ENCODE data around the gene STX7. TPM values are rescaled to one million over a fixed set of nuclear protein-coding genes. Genes with fewer than 3 reads are reported as not detected.

STX7 gene
- total RNA-seq, 1 experiment from 2014 or later = 27.8 TPM

DNA sequence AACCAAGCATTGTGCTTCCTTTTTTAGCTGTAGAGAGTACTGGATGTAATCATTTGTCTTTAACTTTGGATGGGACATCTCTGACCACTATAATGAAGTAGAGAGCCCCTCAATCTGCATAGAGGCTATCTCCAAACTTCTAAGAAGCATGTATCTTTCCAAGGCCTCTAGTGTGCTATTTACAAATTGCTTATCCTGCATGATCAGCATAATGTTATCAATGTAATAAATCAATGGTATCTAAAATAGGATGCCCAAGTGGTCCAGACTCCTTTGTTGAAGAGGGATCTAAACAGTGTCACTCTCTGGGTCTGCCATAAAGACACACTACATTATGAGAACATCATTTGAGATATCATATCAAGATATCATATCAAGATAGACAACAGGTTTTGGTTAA is 31.9 kb upstream of the STX7 start:
- CTCF ChIA-PET = no interaction called here
- Histone ChIP-seq H3K4me1 (ENCODE audit: control insufficient read depth in 1 of 2, insufficient read depth in 2 of 2, low read length in 2 of 2) (no peaks in the 10 kb centered on the region), H3K9me2 (ENCODE audit: insufficient read depth) (no peaks in the 10 kb centered on the region), H3K4me2 (ENCODE audit: low read length) (no peak overlapping the region), H4K20me1 (ENCODE audit: insufficient read depth) (no peaks in the 10 kb centered on the region), H3K27me3 (ENCODE audit: insufficient read depth, low read length) (no peaks in the 10 kb centered on the region), H2AFZ (ENCODE audit: low read depth, low read length, poor library complexity, severe bottlenecking) (no peak overlapping the region), H3K9me3 (ENCODE audit: control insufficient read depth in 1 of 2, insufficient read depth in 1 of 2, low read depth in 1 of 2, low read length in 2 of 2) (no peaks in the 10 kb centered on the region), H3K36me3 (ENCODE audit: control insufficient read depth in 1 of 2, insufficient read depth in 2 of 2, low read length in 2 of 2) (no peaks in the 10 kb centered on the region), H3K79me2 (ENCODE audit: insufficient read depth, low read length) (no peaks in the 10 kb centered on the region), H3K27ac (ENCODE audit: low read depth, low read length) (no peak overlapping the region), H3K4me3 (replicated peaks in 1 of 2; ENCODE audit: low read depth in 1 of 2, low read length in 2 of 2) (no peak overlapping the region), H3K9ac (ENCODE audit: low read length) (no peak overlapping the region)
- intact Hi-C loops (cut with micrococcal nuclease) = no loop called here
- POLR2A ChIA-PET = no interaction called here
- DNase-seq (ENCODE audit: low read depth, low spot score) (no peak), ATAC-seq (no peak)
- no TSS peak for BruUV-seq (replicated peaks)
- TF ChIP-seq, protein P1, sequence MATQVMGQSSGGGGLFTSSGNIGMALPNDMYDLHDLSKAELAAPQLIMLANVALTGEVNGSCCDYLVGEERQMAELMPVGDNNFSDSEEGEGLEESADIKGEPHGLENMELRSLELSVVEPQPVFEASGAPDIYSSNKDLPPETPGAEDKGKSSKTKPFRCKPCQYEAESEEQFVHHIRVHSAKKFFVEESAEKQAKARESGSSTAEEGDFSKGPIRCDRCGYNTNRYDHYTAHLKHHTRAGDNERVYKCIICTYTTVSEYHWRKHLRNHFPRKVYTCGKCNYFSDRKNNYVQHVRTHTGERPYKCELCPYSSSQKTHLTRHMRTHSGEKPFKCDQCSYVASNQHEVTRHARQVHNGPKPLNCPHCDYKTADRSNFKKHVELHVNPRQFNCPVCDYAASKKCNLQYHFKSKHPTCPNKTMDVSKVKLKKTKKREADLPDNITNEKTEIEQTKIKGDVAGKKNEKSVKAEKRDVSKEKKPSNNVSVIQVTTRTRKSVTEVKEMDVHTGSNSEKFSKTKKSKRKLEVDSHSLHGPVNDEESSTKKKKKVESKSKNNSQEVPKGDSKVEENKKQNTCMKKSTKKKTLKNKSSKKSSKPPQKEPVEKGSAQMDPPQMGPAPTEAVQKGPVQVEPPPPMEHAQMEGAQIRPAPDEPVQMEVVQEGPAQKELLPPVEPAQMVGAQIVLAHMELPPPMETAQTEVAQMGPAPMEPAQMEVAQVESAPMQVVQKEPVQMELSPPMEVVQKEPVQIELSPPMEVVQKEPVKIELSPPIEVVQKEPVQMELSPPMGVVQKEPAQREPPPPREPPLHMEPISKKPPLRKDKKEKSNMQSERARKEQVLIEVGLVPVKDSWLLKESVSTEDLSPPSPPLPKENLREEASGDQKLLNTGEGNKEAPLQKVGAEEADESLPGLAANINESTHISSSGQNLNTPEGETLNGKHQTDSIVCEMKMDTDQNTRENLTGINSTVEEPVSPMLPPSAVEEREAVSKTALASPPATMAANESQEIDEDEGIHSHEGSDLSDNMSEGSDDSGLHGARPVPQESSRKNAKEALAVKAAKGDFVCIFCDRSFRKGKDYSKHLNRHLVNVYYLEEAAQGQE (IDR thresholded peaks at IDR 0.05; ENCODE audit: low read depth) = no peak
- TF ChIP-seq CEBPB (IDR thresholded peaks at IDR 0.05; ENCODE audit: low read depth) (no peak), SIN3A (IDR thresholded peaks at IDR 0.05; ENCODE audit: low read depth) (no peak), SRF (IDR thresholded peaks at IDR 0.05; ENCODE audit: low read depth) (no peak), ZFX (IDR thresholded peaks at IDR 0.05) (no peak), EGR1 (IDR thresholded peaks at IDR 0.05; ENCODE audit: low read depth) (no peak), POLR2AphosphoS5 (IDR thresholded peaks at IDR 0.05; ENCODE audit: low read depth, low read length) (no peak), ELF1 (IDR thresholded peaks at IDR 0.05; ENCODE audit: borderline replicate concordance, low read depth) (no peak), TCF7L2 (IDR thresholded peaks at IDR 0.05; ENCODE audit: borderline replicate concordance, extremely low read depth, insufficient read depth, insufficient read length) (no peak)
- TF ChIP-seq, protein P2, sequence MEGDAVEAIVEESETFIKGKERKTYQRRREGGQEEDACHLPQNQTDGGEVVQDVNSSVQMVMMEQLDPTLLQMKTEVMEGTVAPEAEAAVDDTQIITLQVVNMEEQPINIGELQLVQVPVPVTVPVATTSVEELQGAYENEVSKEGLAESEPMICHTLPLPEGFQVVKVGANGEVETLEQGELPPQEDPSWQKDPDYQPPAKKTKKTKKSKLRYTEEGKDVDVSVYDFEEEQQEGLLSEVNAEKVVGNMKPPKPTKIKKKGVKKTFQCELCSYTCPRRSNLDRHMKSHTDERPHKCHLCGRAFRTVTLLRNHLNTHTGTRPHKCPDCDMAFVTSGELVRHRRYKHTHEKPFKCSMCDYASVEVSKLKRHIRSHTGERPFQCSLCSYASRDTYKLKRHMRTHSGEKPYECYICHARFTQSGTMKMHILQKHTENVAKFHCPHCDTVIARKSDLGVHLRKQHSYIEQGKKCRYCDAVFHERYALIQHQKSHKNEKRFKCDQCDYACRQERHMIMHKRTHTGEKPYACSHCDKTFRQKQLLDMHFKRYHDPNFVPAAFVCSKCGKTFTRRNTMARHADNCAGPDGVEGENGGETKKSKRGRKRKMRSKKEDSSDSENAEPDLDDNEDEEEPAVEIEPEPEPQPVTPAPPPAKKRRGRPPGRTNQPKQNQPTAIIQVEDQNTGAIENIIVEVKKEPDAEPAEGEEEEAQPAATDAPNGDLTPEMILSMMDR (IDR thresholded peaks at IDR 0.05 in 2 of 3, conservative IDR thresholded peaks at IDR 0.05 in 1 of 3; ENCODE audit: borderline replicate concordance in 1 of 3, insufficient read depth in 1 of 3, low read depth in 2 of 3, low read length in 2 of 3) = no peak
- TF ChIP-seq, protein P3, sequence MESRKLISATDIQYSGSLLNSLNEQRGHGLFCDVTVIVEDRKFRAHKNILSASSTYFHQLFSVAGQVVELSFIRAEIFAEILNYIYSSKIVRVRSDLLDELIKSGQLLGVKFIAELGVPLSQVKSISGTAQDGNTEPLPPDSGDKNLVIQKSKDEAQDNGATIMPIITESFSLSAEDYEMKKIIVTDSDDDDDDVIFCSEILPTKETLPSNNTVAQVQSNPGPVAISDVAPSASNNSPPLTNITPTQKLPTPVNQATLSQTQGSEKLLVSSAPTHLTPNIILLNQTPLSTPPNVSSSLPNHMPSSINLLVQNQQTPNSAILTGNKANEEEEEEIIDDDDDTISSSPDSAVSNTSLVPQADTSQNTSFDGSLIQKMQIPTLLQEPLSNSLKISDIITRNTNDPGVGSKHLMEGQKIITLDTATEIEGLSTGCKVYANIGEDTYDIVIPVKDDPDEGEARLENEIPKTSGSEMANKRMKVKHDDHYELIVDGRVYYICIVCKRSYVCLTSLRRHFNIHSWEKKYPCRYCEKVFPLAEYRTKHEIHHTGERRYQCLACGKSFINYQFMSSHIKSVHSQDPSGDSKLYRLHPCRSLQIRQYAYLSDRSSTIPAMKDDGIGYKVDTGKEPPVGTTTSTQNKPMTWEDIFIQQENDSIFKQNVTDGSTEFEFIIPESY (IDR thresholded peaks at IDR 0.05; ENCODE audit: extremely low read depth, insufficient replicate concordance, low read length) = no peak
- TF ChIP-seq, protein P4, sequence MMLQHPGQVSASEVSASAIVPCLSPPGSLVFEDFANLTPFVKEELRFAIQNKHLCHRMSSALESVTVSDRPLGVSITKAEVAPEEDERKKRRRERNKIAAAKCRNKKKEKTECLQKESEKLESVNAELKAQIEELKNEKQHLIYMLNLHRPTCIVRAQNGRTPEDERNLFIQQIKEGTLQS (IDR thresholded peaks at IDR 0.05) = no peak
- RAD21 ChIA-PET (ENCODE audit: low non-redundant PET in 1 of 2, low total read pairs in 2 of 2, uncharacterized antibody in 2 of 2, unreplicated experiment in 2 of 2) = no interaction called here
